GM08714 (cell line): Measurements from ENCODE around the gene SLC35A4.

Source experiments
- H3K4me3 ChIP-seq: fragments of 200-500 bp; sonication (Bioruptor generic); 2 replicates; pipeline ENCODE4 v1.5.1; 2014; ENCODE audit warnings: mild to moderate bottlenecking, low read length, inconsistent platforms
- ZNF274 ChIP-seq: IDR thresholded peaks from 2 replicates; pipeline ENCODE4 v1.6.1; 2012; ENCODE audit warnings: mild to moderate bottlenecking, low read depth, low read length

The SLC35A4 gene

DNA sequence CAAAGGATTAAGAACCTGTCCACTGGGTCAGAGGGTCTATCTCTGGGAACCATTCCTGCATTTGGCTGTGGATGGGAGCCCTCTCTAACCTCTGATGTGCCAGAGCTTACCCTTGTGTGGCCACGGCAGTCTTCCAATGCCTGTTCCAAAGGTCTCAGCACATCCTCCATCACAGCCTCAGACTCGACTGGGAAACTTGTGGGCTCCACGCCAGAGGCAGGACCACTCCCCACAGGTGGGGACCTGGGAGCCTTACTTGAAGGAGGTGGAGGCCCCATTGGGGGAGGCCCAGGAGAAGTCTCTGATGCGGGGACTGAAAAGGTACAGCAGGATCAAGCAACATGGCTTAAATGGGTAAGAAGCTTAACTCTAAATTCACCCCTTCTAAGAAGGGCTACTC lies 12.8 kb upstream of the SLC35A4 start:
- H3K4me3 ChIP-seq = no peak overlapping the region
- no peak for TF ChIP-seq ZNF274

DNA sequence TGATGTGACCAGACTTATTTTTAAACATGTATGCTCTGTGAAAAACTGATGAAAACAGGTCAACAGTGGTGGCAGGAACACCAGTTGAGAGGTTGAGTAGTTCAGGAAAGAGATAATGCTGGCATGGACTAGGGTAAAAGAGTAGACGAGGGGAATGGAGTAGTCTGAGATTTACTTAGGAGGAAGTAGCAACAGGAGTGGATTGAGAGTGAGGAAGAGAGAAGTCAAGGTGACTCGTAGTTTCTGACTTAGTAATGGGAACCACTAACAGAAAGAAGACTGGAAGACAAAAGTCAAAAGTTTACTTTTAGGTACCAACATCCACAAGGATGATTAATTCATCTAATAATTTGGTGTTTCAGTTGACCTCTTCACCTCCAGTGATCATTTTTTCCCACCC lies 11.0 kb upstream of the SLC35A4 start:
- TF ChIP-seq ZNF274 = no peak
- H3K4me3 ChIP-seq = no peak overlapping the region

DNA sequence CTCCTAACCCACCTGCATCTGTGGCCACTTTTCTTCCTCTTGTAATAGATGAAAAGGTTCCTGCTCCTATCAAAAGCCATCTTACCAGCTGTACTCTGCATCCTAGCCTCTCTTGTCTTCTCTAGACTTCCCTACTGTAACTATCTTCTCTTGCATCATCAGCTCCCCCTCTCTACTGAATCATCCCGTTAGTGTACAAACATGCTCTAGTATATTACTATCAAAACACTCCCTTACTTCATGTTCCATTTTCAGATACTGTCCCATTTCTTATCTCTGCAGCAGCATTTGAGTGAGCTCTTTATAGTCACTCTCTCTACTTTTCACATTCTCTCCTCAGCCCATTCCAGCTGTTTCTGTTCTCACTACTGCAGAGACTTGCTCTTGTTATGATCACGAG lies 10.2 kb upstream of the SLC35A4 start:
- no peak overlapping the region for H3K4me3 ChIP-seq
- TF ChIP-seq ZNF274 = no peak

DNA sequence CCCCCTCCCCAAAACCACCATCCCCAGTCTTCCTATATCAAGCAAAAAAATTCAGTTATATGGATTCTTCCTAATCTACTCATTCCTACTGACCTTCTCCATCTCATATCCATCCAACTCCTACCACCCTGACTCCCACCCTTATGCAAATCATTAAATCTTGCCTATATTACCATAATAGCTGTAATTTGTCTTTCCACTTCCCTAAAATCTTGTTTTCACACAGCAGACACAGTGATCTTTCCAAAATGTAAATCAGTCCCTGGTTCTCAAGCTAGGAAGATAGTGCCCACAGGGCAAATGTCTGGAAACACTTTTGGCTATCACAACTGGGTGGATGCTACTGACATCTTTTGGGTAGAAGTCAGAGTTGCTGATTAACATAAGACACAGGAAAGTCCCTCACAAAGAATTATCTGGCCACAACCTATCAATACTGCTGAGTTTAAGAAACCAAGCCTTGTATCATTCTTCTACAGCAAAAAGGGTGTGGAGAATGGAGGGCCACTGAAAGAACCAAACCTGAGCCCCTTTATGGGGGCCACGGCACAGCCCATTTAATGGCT lies 8.8 kb upstream of the SLC35A4 start:
- H3K4me3 ChIP-seq = peak overlapping the region; percentile 99
- no peak for TF ChIP-seq ZNF274

DNA sequence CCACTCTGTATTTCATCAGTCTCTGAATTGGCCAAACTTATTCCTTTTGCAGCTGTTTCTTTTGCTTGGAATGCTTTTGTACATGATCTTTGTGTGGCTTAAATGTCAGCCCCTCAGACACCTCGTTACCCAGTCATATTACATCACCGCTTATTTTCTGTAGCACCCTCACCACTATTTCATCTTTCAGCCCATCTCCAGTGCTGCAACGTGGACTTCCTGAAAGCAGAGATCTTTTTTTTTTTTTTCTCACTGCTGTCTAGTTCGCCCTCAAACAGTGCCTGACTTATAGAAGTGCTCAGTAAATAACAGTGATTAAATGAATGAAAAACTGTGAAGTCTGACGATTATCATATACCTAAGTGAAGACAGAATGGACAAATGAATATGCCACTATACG lies 8.2 kb upstream of the SLC35A4 start:
- TF ChIP-seq ZNF274 = no peak
- peak overlapping the region; percentile 99 for H3K4me3 ChIP-seq

DNA sequence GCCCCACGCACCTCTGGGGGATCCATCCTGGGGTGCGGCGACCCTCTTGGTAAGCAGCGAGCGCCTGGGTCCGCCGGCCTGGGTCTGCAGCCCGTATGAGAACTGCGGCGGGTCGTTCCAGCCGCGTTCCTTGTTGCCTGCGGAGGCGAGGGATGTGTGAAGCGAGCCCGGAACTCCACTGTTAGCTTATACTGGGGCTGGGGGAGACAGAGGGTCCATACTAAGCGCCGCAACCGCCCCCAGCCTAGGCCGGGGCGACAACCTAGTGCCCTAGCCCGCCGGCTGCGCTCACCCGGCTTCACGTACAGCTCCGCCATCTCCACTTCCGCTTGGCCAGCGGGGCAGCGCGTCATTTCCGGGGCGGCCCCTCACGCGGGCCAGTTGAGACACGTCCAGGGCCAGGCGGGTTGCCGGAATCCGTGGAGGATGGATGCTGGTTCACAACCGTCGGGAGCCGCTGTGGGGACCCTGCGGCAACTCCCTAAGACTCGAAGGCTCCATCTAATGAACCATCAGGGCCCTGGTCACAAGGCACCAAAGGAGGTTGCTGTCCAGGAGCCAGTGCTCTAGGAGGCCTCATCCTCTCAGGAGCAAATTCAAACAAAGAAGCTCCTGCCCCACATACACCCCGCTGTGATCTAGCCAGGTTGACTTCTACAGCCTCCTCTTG lies 7.4 kb upstream of the SLC35A4 start, which contains the start of gene SRA1:
Gene SRA1, minus strand, starts transcription at position 338 of the 670 bp plus-strand sequence. Its CDS starts 21 bp downstream, at position 317.
- peak within 1 kb of the TSS; percentile 99 for H3K4me3 ChIP-seq
- no peak for TF ChIP-seq ZNF274

DNA sequence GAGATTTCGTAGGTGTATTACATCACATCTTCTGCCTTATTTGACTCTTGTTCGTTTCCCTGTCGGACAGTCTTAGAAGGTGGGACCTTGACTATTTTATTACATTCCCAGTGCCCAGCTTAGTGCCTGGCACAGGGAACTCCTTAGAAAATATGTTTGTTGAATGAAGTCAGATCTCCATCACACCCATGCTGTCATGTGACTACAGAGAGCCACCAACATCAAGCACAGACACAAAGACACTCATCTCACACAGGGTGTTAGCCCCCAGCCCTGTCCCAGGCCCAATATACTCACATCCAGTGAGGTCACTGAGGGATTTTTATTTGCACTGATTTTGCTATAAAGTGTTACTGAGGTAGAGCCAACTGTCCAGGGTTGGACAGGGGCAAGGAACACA lies 6.7 kb upstream of the SLC35A4 start:
- H3K4me3 ChIP-seq = peak overlapping the region; percentile 99; the same call in 1 of the 2 replicates
- TF ChIP-seq ZNF274 = no peak

DNA sequence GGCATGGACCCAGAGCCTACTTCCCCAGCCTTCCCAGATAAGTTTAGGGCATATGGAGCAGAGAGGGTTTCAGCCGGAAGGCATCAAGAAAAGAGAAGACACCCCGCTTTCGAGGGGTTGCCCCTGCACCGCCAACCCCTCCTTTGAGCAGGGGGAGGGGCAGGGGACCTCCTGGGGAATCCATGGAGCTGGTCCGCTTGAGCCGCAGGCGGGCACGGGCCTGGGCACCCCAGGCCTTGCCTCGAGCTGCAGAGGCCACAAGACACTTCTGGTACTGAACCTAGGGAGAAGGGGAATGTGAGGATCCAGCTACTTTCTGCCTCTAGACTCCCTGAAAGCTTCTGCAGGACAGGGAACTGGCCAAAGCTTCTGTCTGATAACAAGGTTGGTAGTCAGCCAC lies 6.1 kb upstream of the SLC35A4 start:
- TF ChIP-seq ZNF274 = no peak

DNA sequence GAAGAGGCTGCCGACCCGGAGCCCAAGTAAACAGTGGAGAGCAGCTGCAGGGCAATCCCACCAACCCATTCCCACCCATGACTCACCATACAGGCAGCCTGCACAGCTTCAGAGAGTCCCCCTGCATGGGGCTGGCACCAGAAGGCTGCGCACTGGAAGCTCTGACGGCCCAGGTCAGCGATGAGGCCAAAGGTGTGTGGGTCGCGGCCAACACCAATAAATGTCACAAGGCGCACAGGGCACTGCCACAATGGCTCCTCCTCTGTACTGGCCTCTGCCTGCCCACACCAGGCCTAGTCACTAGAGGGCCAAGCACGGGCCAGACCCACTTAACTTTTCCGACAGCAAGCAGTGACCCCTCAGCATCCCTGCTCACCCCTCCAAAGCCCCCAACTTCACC lies 4.4 kb upstream of the SLC35A4 start:
- no peak overlapping the region for H3K4me3 ChIP-seq
- no peak for TF ChIP-seq ZNF274

More for the DNA sequence above, 6.1 kb upstream of the SLC35A4 start:
- no peak overlapping the region for H3K4me3 ChIP-seq

DNA sequence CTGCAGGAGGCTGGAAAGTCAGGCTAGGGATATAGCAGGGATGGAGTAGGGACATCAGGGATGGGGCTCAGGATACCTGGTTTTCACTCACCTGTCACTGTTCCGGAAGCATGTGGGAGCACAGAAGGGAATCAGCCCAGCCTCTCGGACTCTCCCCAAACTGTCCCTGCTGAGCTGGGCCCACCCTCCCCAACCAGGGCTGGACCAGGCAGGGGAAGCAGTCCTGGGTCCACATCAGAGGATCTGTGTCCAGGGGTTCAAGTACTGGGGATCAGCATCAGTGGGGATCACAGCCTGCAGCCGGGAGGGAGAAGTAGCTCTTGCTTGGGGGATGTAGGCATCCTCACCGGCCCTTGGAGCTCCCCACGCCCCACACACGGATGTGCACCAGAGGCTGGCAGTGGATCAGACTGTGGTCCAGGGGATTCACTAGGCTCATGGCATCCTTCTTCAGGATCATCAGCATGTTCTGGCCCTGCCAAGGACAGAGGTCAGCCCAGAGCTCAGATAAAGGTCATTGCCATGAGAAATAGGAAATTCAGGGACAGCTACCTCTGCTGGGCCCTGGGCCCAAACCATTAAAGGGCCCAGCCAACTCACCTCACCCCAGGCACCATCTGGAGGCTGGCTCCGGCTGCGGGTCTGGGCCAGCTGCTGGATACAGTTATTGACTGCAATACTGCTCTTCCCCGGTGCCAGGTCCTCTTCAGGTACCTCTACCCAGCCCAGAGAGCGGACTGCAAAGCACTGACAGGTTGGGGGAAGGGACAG lies 2.7 kb upstream of the SLC35A4 start:
- TF ChIP-seq ZNF274 = no peak

DNA sequence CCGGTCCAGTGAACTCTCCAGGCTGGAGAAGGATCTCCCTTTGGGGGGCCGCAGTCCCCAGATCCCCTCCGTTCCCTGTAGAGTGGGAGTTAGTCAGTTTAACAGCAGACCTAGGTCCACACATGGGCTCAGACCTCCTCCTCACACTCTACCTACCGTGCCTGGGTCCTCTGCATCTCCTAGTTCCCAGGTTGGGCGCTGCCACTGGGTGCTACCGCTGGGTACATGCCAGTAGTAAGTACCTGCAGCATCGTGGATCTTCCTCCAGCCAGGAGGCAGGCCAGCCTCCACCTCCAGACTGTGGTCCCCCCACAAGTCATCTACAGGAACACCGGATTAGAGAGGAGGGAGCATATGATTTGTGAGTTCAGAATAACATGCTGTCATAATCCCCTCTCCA lies 1.0 kb upstream of the SLC35A4 start:
- TF ChIP-seq ZNF274 = no peak

More for the DNA sequence above, 2.7 kb upstream of the SLC35A4 start:
- no peak overlapping the region for H3K4me3 ChIP-seq

DNA sequence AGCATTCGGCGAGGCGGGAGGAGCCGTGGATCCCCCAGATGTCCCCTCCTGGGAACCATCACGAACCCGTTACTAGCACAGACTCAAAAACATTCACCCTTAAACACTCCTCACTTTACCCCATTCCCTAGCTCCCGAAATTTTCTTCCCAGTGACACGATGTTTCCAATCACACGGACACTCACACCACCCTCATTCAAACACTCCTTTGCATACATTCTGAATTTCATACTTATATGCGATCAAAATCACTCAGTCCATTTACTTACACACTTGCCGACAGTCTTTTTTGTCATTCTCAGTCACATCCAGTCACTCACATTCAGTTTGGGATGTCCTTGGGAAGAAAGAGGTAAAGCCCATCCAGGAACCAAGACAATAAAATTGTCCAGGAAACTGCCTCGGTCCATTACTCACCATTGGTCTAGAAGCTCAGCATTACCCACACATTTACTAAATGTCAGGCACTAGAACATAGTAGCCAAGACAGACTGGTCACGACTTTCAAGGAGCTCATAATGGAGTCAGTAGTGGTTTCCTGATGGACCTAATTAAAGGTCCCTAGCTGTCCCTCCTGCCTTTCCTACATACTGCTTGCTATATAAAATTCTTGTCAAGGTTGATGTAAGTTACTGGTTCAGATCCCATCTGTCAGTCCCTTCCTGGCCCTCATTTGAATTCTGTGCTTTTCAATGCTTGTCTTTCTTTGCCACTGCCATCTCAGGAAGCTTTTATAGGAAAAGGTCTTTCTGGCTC lies 574 bp downstream of the SLC35A4 start:
- peak overlapping the region; percentile 91 for H3K4me3 ChIP-seq
- no peak for TF ChIP-seq ZNF274

More for the DNA sequence above, 1.0 kb upstream of the SLC35A4 start:
- H3K4me3 ChIP-seq = peak overlapping the region; percentile 91; the same call in 1 of the 2 replicates

DNA sequence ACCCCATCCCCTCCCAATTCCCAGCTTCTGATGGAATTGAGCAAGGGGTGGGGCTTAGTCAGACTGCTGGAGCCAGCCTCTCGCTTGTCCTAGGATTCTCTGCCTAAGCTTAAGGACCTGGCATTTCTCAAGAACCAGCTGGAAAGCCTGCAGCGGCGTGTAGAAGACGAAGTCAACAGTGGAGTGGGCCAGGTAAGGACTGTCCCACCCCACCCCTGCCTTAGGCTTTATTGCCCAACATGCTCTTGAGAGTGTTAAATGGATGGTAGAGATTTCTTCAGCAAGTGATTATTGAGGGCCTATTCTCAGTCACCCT lies 1.1 kb downstream of the SLC35A4 start:
- no peak for TF ChIP-seq ZNF274
- H3K4me3 ChIP-seq = peak overlapping the region; percentile 91

DNA sequence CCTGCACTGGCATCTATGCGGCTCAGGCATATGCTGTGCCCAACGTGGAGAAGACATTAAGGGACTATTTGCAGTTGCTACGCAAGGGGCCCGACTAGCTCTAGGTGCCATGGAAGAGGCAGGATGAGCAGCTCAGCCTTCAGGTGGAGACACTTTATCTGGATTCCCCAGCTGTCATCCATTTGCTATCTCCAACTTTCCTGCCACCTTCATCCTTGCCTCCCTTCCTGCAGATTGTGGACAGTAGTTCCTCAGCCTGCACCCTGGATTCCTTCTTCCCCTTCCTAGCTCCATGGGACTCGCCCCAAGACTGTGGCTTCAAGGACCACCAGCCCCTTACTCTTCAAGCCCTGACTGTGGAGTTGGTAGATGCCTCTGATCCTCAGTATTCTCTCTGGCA lies 2.0 kb downstream of the SLC35A4 start:
- H3K4me3 ChIP-seq = no peak overlapping the region
- TF ChIP-seq ZNF274 = no peak
